Astrocyte of the spinal cord (primary cell): ENCODE measurements around the gene ABHD12.

ENCODE experiments used
- DNase-seq: peaks from one replicate; pipeline ENCODE4 v3.0.0; 2011; ENCODE audit warnings: low read depth, low spot score
- H3K4me3 ChIP-seq: 2 replicates; pipeline ENCODE4 v1.5.1; 2011; ENCODE audit warnings: low read depth, mild to moderate bottlenecking, low read length, moderate library complexity
- in situ Hi-C: cut with HindIII; loops from 2 replicates; pipeline ENCODE4 v1.10.0; 2017; ENCODE audit warnings: low sequenced_read_pairs
- TF ChIP-seq, protein P1 (sequence below): IDR thresholded peaks from 2 replicates; pipeline ENCODE4 v1.5.1; 2012; ENCODE audit warnings: low read depth, mild to moderate bottlenecking, low read length, inconsistent platforms

The ABHD12 gene

DNA sequence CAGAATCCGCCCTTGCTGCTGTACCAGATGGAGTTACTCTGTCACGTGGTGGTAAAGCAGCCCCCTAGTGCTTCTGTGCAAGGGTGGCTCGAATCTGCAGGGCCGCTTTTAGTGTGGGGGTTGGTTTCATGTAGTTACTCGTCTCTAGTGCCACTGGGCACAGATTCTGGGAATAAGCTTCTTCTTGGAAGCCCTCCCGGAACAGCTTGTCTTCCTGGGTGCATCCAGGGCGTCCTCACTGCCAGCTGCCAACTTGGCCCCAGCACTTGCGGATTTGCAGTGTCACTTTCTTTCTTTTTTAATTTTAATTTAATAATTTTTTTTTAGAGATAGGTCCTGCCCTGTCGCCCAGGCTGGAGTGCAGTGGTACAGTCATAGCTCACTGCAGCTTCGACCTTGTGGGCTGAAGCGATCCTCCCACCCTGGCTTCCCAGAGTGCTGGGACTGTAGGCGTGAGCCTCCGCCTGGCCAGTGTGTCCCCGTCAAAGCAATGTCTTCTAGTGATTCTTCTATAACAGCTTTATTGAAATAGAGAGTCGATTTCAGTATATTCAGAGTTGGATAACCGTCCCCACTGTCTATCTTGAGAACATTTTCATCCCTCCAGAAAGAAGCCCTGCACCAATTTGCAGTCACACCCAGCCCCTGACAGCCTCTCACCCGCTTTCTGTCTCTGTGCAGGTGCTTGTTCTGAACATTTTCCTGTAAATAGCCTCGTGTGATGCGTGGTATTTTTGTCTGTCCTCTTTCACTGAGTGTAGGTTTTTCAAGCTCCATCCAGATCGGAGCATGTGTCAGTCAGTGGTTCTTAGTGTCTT is 116.9 kb downstream of the ABHD12 start:
- in situ Hi-C loops = no loop called here
- DNase-seq = no peak
- no peak overlapping the region for H3K4me3 ChIP-seq
- TF ChIP-seq, protein P1, sequence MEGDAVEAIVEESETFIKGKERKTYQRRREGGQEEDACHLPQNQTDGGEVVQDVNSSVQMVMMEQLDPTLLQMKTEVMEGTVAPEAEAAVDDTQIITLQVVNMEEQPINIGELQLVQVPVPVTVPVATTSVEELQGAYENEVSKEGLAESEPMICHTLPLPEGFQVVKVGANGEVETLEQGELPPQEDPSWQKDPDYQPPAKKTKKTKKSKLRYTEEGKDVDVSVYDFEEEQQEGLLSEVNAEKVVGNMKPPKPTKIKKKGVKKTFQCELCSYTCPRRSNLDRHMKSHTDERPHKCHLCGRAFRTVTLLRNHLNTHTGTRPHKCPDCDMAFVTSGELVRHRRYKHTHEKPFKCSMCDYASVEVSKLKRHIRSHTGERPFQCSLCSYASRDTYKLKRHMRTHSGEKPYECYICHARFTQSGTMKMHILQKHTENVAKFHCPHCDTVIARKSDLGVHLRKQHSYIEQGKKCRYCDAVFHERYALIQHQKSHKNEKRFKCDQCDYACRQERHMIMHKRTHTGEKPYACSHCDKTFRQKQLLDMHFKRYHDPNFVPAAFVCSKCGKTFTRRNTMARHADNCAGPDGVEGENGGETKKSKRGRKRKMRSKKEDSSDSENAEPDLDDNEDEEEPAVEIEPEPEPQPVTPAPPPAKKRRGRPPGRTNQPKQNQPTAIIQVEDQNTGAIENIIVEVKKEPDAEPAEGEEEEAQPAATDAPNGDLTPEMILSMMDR = no peak

DNA sequence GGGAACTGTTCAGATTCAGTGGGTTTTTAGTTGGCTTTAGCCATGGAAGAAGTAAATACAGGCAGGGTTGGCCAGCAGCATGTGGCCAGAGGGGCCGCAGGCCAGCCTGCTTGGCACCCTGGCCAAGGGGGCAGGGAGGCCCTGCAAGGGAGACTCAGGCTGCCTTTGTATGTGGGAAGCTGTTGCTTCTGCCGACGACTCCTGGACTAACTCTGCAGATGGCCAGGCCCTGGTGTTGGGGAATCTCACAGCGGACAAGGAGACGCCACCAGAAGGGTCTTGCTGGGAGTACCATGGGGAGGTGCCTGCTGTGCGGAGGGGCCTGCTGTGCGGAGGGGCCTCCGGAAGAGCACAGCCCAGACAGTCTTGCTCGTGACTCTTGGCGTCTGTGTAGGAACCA is 117.6 kb downstream of the ABHD12 start:
- H3K4me3 ChIP-seq = no peak overlapping the region
- TF ChIP-seq, protein P1 = no peak
- DNase-seq = no peak
- in situ Hi-C loops = no loop called here

DNA sequence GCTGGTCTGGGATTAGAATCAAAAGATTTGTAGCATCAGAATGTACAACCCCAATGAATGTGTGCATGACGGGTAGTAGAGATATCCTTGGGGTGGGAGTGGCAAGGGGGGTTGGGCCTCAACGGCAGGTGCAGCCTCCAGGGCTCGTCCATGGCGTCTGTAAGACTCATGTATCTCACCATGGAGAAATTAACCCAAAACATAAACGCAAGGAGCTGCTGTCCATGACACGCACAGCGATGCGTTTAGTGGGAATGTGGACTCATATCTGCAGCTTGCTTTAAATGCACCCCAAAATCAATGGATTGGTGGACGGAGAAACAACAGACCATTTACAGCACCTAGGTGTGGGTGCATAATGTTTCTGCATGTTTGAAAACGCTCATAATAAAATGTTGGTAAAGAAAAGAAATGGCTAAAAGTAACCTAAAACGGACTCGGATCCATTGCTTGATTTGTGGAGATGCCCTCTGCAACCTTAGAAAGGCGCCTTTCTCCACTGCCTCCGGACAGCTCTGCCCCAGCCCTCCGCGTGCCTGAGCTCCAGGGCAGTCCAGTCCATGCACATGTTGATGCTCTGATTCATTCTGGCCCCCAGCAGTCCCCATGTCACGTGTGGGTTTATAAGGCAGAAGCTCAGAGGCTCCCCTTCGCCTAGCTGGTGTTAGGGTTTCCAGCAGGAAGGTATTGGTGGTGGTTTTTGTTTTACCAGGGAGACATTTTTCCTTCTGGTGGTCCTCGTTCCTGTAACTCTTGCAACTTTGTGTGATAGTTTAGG is 118.2 kb downstream of the ABHD12 start:
- H3K4me3 ChIP-seq = no peak overlapping the region
- in situ Hi-C loops = no loop called here
- no peak for DNase-seq
- TF ChIP-seq, protein P1 = no peak

DNA sequence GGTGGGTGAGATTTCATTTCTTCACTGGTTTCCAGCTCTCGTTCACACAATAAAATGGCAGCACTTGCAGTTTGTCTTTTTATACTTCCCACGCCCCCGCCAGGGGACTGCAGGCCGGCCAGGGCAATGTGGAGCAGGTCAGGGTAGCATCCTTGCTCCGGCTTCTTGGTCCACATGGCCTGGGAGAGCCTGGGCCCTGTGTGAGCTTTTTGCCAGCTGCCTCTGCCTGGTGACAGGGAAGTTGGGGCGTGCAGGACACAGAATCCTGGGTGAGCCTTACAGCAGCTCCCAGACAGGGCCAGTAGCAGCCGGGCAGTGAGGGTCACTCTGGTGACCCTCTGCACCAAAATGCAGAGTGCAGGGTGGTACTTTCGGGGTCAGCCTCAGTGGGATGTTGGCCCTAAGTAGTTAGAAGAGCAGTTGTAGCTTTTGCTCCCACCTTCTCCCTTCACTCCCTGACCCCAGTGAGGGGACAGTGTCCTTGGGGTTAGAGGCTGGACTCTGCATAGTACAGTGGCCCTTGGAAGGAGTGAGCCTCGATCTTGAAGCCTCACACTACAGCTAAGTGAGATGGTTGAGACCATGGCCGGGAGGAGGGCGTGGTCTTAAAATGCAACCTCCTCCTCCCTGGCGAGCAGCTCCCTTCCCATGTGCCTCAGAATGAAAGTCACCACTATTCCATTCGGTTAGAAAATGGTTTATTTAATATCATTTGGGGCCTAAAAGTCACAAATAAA is 119.0 kb downstream of the ABHD12 start:
- H3K4me3 ChIP-seq = no peak overlapping the region
- in situ Hi-C loops = no loop called here
- TF ChIP-seq, protein P1 = no peak
- no peak for DNase-seq

DNA sequence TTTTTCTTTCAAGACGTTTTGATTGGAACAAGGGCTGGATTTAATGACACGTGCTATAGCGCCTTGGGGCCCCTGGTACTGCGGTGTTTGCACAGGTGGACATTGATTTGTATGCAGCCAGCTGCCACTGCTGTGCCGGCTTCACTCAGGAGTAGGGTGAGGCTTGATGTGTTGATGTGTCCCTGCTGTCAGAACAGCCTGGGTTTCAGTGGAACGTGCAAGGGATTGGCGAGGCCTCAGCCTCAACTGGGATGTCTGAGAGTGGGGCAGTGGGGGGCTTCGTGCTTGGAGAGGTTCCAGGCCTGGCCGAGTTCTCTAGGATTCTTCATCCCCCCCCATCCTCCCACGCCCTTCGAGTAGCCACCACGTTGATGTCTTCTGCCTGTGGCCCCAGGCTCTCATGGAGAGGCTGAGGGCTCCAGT is 119.8 kb downstream of the ABHD12 start:
- in situ Hi-C loops = no loop called here
- no peak overlapping the region for H3K4me3 ChIP-seq
- TF ChIP-seq, protein P1 = no peak
- no peak for DNase-seq

DNA sequence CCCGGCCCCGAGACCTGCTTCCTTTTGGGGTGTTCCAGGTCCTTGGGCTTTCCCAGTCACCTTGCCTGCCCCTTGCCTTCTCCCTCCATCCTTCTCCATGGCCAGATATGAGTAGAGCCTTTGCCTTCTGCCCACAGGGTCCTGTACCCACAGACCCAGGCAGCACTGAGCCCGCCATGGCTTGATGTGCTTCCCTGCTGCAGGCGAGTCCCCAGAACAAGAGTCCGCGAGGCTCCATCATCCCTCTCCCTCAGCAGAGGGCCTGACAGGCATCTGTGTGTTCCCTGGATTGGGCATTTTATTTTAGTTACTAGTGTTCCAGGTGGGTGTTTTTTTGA is 120.8 kb downstream of the ABHD12 start:
- H3K4me3 ChIP-seq = no peak overlapping the region
- in situ Hi-C loops = no loop called here
- TF ChIP-seq, protein P1 = no peak
- DNase-seq = no peak
